HEK293 (cell line): Measurements from ENCODE around the gene NRL.

ENCODE experiments used
- CTCF ChIA-PET: fragments of 350-600 bp; formaldehyde crosslinking; extraction: SDS; loops from one replicate; lab custom pipeline; 2021; ENCODE audit warnings: antibody characterized with exemption; lab: Yijun Ruan, JAX
- POLR2A ChIA-PET: fragments of 300-600 bp; formaldehyde crosslinking; extraction: SDS; loops from one replicate; lab custom pipeline; 2020; ENCODE audit warnings: antibody characterized with exemption, inconsistent platforms; lab: Yijun Ruan, JAX
- H3K27ac ChIP-seq: fragments of 200-500 bp; sonication (Bioruptor generic); 2 replicates; pipeline ENCODE4 v1.5.1; 2014; ENCODE audit warnings: low read depth, low read length, control low read depth, inconsistent platforms; ENCODE audit errors: extremely low read depth
- H3K36me3 ChIP-seq, 2 experiments: fragments of 200-500 bp in 1 of 2; sonication (Bioruptor generic) in 1 of 2; 1 replicate in 1 of 2; 2 replicates in 1 of 2; pipeline ENCODE4 v1.5.1; 2014 to 2017; ENCODE audit warnings: inconsistent platforms in 2 of 2, low read length in 2 of 2; ENCODE audit not compliant: control insufficient read depth in 2 of 2, insufficient read depth in 1 of 2
- H3K4me1 ChIP-seq: fragments of 200-500 bp; sonication (Bioruptor generic); 2 replicates; pipeline ENCODE4 v1.5.1; 2014; ENCODE audit warnings: mild to moderate bottlenecking, low read length, inconsistent platforms; ENCODE audit not compliant: control insufficient read depth, insufficient read depth
- H3K4me3 ChIP-seq: 2 replicates; pipeline ENCODE4 v1.5.1; 2011; ENCODE audit warnings: low read depth, mild to moderate bottlenecking, control low read depth, low read length, moderate library complexity
- H3K9me3 ChIP-seq: fragments of 200-500 bp; sonication (Bioruptor generic); 2 replicates; pipeline ENCODE4 v1.5.1; 2014; ENCODE audit warnings: low read depth, low read length, inconsistent platforms; ENCODE audit not compliant: control insufficient read depth, insufficient read depth
- ATF2 ChIP-seq: fragments of 450-650 bp; formaldehyde crosslinking; IDR thresholded peaks from 2 replicates; pipeline ENCODE4 v1.5.1; 2016; ENCODE audit warnings: missing biosample characterization, missing genetic modification characterization, low read depth
- PRDM1 ChIP-seq: fragments of 450-650 bp; formaldehyde crosslinking; IDR thresholded peaks from 2 replicates; pipeline ENCODE4; 2016; ENCODE audit warnings: missing biosample characterization, missing genetic modification characterization
- SP2 ChIP-seq: fragments of 450-650 bp; formaldehyde crosslinking; IDR thresholded peaks from 2 replicates; pipeline ENCODE4 v1.5.1; 2016; ENCODE audit warnings: missing biosample characterization, missing genetic modification characterization
- SP3 ChIP-seq: fragments of 450-650 bp; formaldehyde crosslinking; IDR thresholded peaks from 2 replicates; pipeline ENCODE4 v1.5.1; 2016; ENCODE audit warnings: missing biosample characterization, missing genetic modification characterization
- ZBTB20 ChIP-seq: fragments of 450-650 bp; formaldehyde crosslinking; IDR thresholded peaks from 2 replicates; pipeline ENCODE4 v1.5.1; 2016; ENCODE audit warnings: missing biosample characterization, missing genetic modification characterization
- ZBTB6 ChIP-seq: fragments of 450-650 bp; formaldehyde crosslinking; IDR thresholded peaks from 2 replicates; pipeline ENCODE4 v1.5.1; 2017; ENCODE audit warnings: missing biosample characterization, missing genetic modification characterization
- ZFHX2 ChIP-seq: fragments of 450-650 bp; formaldehyde crosslinking; conservative IDR thresholded peaks from 2 replicates; pipeline ENCODE4 v1.5.1; 2016; ENCODE audit warnings: missing biosample characterization, missing genetic modification characterization
- ZNF114 ChIP-seq: fragments of 450-650 bp; formaldehyde crosslinking; IDR thresholded peaks from 2 replicates; pipeline ENCODE4 v1.5.0; 2017; ENCODE audit warnings: missing biosample characterization, missing genetic modification characterization
- ZNF354C ChIP-seq: fragments of 450-650 bp; formaldehyde crosslinking; IDR thresholded peaks from 2 replicates; pipeline ENCODE4 v1.5.1; 2016; ENCODE audit warnings: missing biosample characterization, missing genetic modification characterization, low read depth, borderline replicate concordance
- ZNF48 ChIP-seq: fragments of 450-650 bp; formaldehyde crosslinking; IDR thresholded peaks from 2 replicates; pipeline ENCODE4 v1.5.1; 2016; ENCODE audit warnings: missing biosample characterization, missing genetic modification characterization
- ZNF626 ChIP-seq: fragments of 450-650 bp; sonication (Bioruptor Pico); formaldehyde crosslinking; IDR thresholded peaks from 2 replicates; pipeline ENCODE4 v1.5.1; 2018; ENCODE audit warnings: missing biosample characterization, missing genetic modification characterization, inconsistent platforms
- ZNF776 ChIP-seq: fragments of 450-650 bp; formaldehyde crosslinking; IDR thresholded peaks from 2 replicates; pipeline ENCODE4 v1.5.0; 2017; ENCODE audit warnings: missing biosample characterization, missing genetic modification characterization, borderline replicate concordance
- TF ChIP-seq, protein P1 (sequence below): IDR thresholded peaks from 2 replicates; pipeline ENCODE4 v1.6.1; 2011; ENCODE audit warnings: mild to moderate bottlenecking, low read depth, low read length, borderline replicate concordance
- TF ChIP-seq, protein P2 (sequence below): fragments of 450-650 bp; formaldehyde crosslinking; IDR thresholded peaks from 2 replicates; pipeline ENCODE4 v1.5.1; 2016; ENCODE audit warnings: missing biosample characterization, missing genetic modification characterization

NRL gene

GRCh38 chr14:24138396-24139271, 23.9 kb upstream of the NRL start:
- CTCF ChIA-PET: interaction anchor here (1.0 kb wide), 1 partner anchor 169 kb away, joined by 3 read pairs; the partner anchor contains the start of gene CIDEB
- Histone ChIP-seq H3K27ac (0 out of 2 replicates have a peak overlapping the region, but pooled peaks have one; percentile 35), H3K4me3 (no peak overlapping the region), H3K9me3 (no peaks in the 10 kb centered on the region), H3K4me1 (peaks cover 4% of the 10 kb centered on the region; the same call in 1 of the 2 replicates), H3K36me3 (peaks cover 11 to 33% of the 10 kb centered on the region in 2 experiments)
- TF ChIP-seq ZFHX2 (tag by site-specific recombination) (no peak), ATF2 (tag by site-specific recombination) (peak; percentile 72)
- POLR2A ChIA-PET: interaction anchor here (0.7 to 7.3 kb wide), 6 partner anchors 8 to 75 kb away, joined by 3 to 163 read pairs (median 22); partner anchors contain the start of genes CHMP4A, DCAF11, IRF9 and NRL

- H3K4me3 ChIP-seq: no peak overlapping the region
- no peak overlapping the region for H3K27ac ChIP-seq
- CTCF ChIA-PET: interaction anchor here (0.6 to 1.2 kb wide), 5 partner anchors 8 to 294 kb away, joined by 3 to 4 read pairs (median 3); partner anchors contain the start of genes CIDEB, IRF9 and PSME2
- TF ChIP-seq ZNF776 (no peak), PRDM1 (0 out of 2 replicates have a peak, but pooled peaks have one; percentile 17), ZBTB20 (tag by site-specific recombination) (no peak), ZNF354C (tag by site-specific recombination) (no peak), ZNF626 (tag by site-specific recombination) (no peak), SP2 (tag by site-specific recombination) (no peak), SP3 (tag by site-specific recombination) (no peak), ZNF114 (tag by site-specific recombination) (no peak), ZNF48 (no peak), ZBTB6 (0 out of 2 replicates have a peak, but pooled peaks have one; percentile 9)
- TF ChIP-seq, protein P1, sequence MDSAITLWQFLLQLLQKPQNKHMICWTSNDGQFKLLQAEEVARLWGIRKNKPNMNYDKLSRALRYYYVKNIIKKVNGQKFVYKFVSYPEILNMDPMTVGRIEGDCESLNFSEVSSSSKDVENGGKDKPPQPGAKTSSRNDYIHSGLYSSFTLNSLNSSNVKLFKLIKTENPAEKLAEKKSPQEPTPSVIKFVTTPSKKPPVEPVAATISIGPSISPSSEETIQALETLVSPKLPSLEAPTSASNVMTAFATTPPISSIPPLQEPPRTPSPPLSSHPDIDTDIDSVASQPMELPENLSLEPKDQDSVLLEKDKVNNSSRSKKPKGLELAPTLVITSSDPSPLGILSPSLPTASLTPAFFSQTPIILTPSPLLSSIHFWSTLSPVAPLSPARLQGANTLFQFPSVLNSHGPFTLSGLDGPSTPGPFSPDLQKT: no peak
- TF ChIP-seq, protein P2, sequence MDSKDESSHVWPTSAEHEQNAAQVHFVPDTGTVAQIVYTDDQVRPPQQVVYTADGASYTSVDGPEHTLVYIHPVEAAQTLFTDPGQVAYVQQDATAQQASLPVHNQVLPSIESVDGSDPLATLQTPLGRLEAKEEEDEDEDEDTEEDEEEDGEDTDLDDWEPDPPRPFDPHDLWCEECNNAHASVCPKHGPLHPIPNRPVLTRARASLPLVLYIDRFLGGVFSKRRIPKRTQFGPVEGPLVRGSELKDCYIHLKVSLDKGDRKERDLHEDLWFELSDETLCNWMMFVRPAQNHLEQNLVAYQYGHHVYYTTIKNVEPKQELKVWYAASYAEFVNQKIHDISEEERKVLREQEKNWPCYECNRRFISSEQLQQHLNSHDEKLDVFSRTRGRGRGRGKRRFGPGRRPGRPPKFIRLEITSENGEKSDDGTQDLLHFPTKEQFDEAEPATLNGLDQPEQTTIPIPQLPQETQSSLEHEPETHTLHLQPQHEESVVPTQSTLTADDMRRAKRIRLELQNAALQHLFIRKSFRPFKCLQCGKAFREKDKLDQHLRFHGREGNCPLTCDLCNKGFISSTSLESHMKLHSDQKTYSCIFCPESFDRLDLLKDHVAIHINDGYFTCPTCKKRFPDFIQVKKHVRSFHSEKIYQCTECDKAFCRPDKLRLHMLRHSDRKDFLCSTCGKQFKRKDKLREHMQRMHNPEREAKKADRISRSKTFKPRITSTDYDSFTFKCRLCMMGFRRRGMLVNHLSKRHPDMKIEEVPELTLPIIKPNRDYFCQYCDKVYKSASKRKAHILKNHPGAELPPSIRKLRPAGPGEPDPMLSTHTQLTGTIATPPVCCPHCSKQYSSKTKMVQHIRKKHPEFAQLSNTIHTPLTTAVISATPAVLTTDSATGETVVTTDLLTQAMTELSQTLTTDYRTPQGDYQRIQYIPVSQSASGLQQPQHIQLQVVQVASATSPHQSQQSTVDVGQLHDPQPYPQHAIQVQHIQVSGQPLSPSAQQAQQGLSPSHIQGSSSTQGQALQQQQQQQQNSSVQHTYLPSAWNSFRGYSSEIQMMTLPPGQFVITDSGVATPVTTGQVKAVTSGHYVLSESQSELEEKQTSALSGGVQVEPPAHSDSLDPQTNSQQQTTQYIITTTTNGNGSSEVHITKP (tag by site-specific recombination): peak; percentile 78; the same call in 1 of the 2 replicates
- TF ChIP-seq, all 188 proteins: peak for 3
- peaks cover 11 to 27% of the 10 kb centered on the region in 2 experiments for H3K36me3 ChIP-seq
- H3K4me1 ChIP-seq: peaks cover 4% of the 10 kb centered on the region; the same call in 1 of the 2 replicates
- no peaks in the 10 kb centered on the region for H3K9me3 ChIP-seq
- POLR2A ChIA-PET: interaction anchor here (0.6 to 7.3 kb wide), 7 partner anchors 9 to 75 kb away, joined by 3 to 163 read pairs (median 21); partner anchors contain the start of genes CHMP4A, DCAF11, IRF9 and NRL
Observed at GRCh38 chr14:24137529-24138395, 23.0 kb upstream of the NRL start.
